Right cardiac atrium (tissue), 5 donors: ENCODE data around the gene ADA. TPM values are rescaled to one million over a fixed set of nuclear protein-coding genes. Genes with fewer than 3 reads are reported as not detected.

ENCODE experiments used
- ATAC-seq, 2 donors: fragments of 200-7000 bp; cut with Tn5 transposase; one replicate each; pipeline versions ENCODE4 v1.8.0 to v1.9.1; 2020; ENCODE audit warnings: moderate library complexity in 2 of 2, mild to moderate bottlenecking in 1 of 2
- DNase-seq, 3 donors: peaks; one replicate each; pipeline ENCODE4 v3.0.0-alpha.2; 2020
- H3K27ac ChIP-seq: one replicate; pipeline ENCODE4 v1.5.1; 2013; ENCODE audit warnings: mild to moderate bottlenecking, low read length, control low read depth, moderate library complexity
- H3K27me3 ChIP-seq: one replicate; pipeline ENCODE4 v1.6.1; 2013; ENCODE audit not compliant: control insufficient read depth, insufficient read depth
- H3K4me1 ChIP-seq: one replicate; pipeline ENCODE4 v1.6.1; 2013; ENCODE audit warnings: low read length; ENCODE audit not compliant: control insufficient read depth, insufficient read depth
- H3K4me3 ChIP-seq: one replicate; pipeline ENCODE4 v1.5.1; 2013; ENCODE audit warnings: low read length, control low read depth
- H3K9me3 ChIP-seq: one replicate; pipeline ENCODE4 v1.6.1; 2013; ENCODE audit warnings: low read length; ENCODE audit not compliant: control insufficient read depth
- WGBS: extraction: QIAGEN DNeasy Blood & Tissue Kit; methylation state at CpG from one replicate; pipeline ENCODE4 v1.1.7; 2013; 5-methylcytosine and 5-hydroxymethylcytosine counted together
- intact Hi-C, 4 donors: fragments of 100-400 bp; cut with DNase I; formaldehyde crosslinking; loops; one replicate each; pipeline versions ENCODE4 v1.11.0 to v1.14.0; 2022 to 2023
- polyA plus RNA-seq: library from polyadenylated mRNA; stranded (reverse); fragments of 200-250 nt; gene quantifications from one replicate; pipeline ENCODE4 v1.2.3, GENCODE V29; 2013
- total RNA-seq, 4 donors: library from RNA; stranded (reverse); fragmentation: NEBNext Ultra II Directional; extraction: Animal tissue kit (Norgen Biotek cat#: 25700); gene quantifications; one replicate each; pipeline ENCODE4 v1.2.1, GENCODE V29; 2021
- donor health status: healthy with polysubstance abuse.
- donor health status: DM: no; HTN: yes; CAD: no.
- donor health status: DM: no; HTN: no; CAD: no.
- donor health status: DM: no; HTN: yes; CAD: no; lungs with severe emphysema.
- donor health status: DM: yes; HTN: yes; CAD: no.

Gene ADA
- total and polyA plus RNA-seq, 5 donors: 11.6 to 22.8 (median 12.4) TPM

- H3K27ac ChIP-seq: peak overlapping the region; percentile 87
Measured at GRCh38 chr20:44691424-44692423, 40.2 kb upstream of the ADA start.

GRCh38 chr20:44690781-44691423, 39.4 kb upstream of the ADA start:
- intact Hi-C loops: no loop called here
- peaks cover 10% of the 10 kb centered on the region for H3K4me1 ChIP-seq
- DNase-seq (peak in 1 of 3 donors; percentile 74), ATAC-seq (peak; percentile 49 to 67)
- no peak overlapping the region for H3K4me3 ChIP-seq
- peak overlapping the region; percentile 87 for H3K27ac ChIP-seq
- H3K27me3 ChIP-seq: no peaks in the 10 kb centered on the region
- no peaks in the 10 kb centered on the region for H3K9me3 ChIP-seq
- 53% methylated on average over 9 of the region's 9 CpGs for WGBS

More at GRCh38 chr20:44691424-44692423, 40.2 kb upstream of the ADA start:
- ATAC-seq (peak; percentile 70 to 79), DNase-seq (peak; percentile 79 to 90 (median 90))
- Histone ChIP-seq H3K4me1 (peaks cover 10% of the 10 kb centered on the region), H3K27me3 (no peaks in the 10 kb centered on the region), H3K9me3 (no peaks in the 10 kb centered on the region), H3K4me3 (no peak overlapping the region)
- intact Hi-C loops: no loop called here
- 41% methylated on average over 7 of the region's 7 CpGs for WGBS

GRCh38 chr20:44689809-44690208, 38.3 kb upstream of the ADA start:
- Histone ChIP-seq H3K9me3 (no peaks in the 10 kb centered on the region), H3K27me3 (no peaks in the 10 kb centered on the region), H3K27ac (peak overlapping the region; percentile 17), H3K4me3 (no peak overlapping the region), H3K4me1 (peaks cover 6% of the 10 kb centered on the region)
- no peak for ATAC-seq
- intact Hi-C loops: loop anchor here in 3 of 4 donors (10.0 kb wide), 2 partner anchors 175 to 305 kb away; no protein-coding TSS in a partner anchor
- 63% methylated on average over 3 of the region's 3 CpGs for WGBS
- DNase-seq: no peak

GRCh38 chr20:44688053-44688625, 36.6 kb upstream of the ADA start:
- DNase-seq (no peak), ATAC-seq (no peak)
- WGBS: 36% methylated on average over 7 of the region's 7 CpGs
- Histone ChIP-seq H3K4me3 (no peak overlapping the region), H3K27me3 (no peaks in the 10 kb centered on the region), H3K27ac (no peak overlapping the region), H3K4me1 (peaks cover 6% of the 10 kb centered on the region), H3K9me3 (no peaks in the 10 kb centered on the region)
- intact Hi-C loops: loop anchor here in 3 of 4 donors (10.0 kb wide), 2 partner anchors 177 to 303 kb away; no protein-coding TSS in a partner anchor

- WGBS: 94% methylated on average over 4 of the region's 4 CpGs
- intact Hi-C loops: loop anchor here in 3 of 4 donors (10.0 kb wide), 2 partner anchors 178 to 302 kb away; no protein-coding TSS in a partner anchor
- no peak for ATAC-seq
Measured at GRCh38 chr20:44686934-44687333, 35.4 kb upstream of the ADA start.

GRCh38 chr20:44684047-44684967, 32.8 kb upstream of the ADA start:
- DNase-seq: no peak
- H3K4me1 ChIP-seq: no peaks in the 10 kb centered on the region
- H3K27ac ChIP-seq: no peak overlapping the region
- H3K4me3 ChIP-seq: no peak overlapping the region
- no peaks in the 10 kb centered on the region for H3K27me3 ChIP-seq
- 73% methylated on average over 6 of the region's 6 CpGs for WGBS
- ATAC-seq: peak; percentile 23 to 34
- H3K9me3 ChIP-seq: no peaks in the 10 kb centered on the region
- intact Hi-C loops: loop anchor here (2.0 to 10.0 kb wide), 4 partner anchors 48 to 300 kb away; no protein-coding TSS in a partner anchor

More at GRCh38 chr20:44686934-44687333, 35.4 kb upstream of the ADA start:
- Histone ChIP-seq H3K4me1 (peaks cover 4% of the 10 kb centered on the region), H3K27ac (no peak overlapping the region), H3K4me3 (no peak overlapping the region), H3K27me3 (no peaks in the 10 kb centered on the region), H3K9me3 (no peaks in the 10 kb centered on the region)
- no peak for DNase-seq

- peak in 1 of 3 donors; percentile 70 for DNase-seq
- Histone ChIP-seq H3K27ac (no peak overlapping the region), H3K27me3 (no peaks in the 10 kb centered on the region), H3K9me3 (no peaks in the 10 kb centered on the region), H3K4me1 (no peaks in the 10 kb centered on the region), H3K4me3 (no peak overlapping the region)
- peak; percentile 45 to 71 for ATAC-seq
- WGBS: 53% methylated on average over 10 of the region's 10 CpGs
- intact Hi-C loops: loop anchor here (2.0 to 10.0 kb wide), 4 partner anchors 49 to 299 kb away; no protein-coding TSS in a partner anchor
Measured at GRCh38 chr20:44683263-44684046, 32.0 kb upstream of the ADA start.

GRCh38 chr20:44681796-44682566, 30.5 kb upstream of the ADA start:
- no peak for DNase-seq
- Histone ChIP-seq H3K4me3 (no peak overlapping the region), H3K9me3 (no peaks in the 10 kb centered on the region), H3K27me3 (no peaks in the 10 kb centered on the region), H3K4me1 (no peaks in the 10 kb centered on the region), H3K27ac (no peak overlapping the region)
- intact Hi-C loops: loop anchor here in 3 of 4 donors (5.0 to 10.0 kb wide), 3 partner anchors 183 to 297 kb away; no protein-coding TSS in a partner anchor
- 94% methylated on average over 11 of the region's 11 CpGs for WGBS
- no peak for ATAC-seq
